ENCODE results near the gene MICAL2.

The MICAL2 gene, protein sequence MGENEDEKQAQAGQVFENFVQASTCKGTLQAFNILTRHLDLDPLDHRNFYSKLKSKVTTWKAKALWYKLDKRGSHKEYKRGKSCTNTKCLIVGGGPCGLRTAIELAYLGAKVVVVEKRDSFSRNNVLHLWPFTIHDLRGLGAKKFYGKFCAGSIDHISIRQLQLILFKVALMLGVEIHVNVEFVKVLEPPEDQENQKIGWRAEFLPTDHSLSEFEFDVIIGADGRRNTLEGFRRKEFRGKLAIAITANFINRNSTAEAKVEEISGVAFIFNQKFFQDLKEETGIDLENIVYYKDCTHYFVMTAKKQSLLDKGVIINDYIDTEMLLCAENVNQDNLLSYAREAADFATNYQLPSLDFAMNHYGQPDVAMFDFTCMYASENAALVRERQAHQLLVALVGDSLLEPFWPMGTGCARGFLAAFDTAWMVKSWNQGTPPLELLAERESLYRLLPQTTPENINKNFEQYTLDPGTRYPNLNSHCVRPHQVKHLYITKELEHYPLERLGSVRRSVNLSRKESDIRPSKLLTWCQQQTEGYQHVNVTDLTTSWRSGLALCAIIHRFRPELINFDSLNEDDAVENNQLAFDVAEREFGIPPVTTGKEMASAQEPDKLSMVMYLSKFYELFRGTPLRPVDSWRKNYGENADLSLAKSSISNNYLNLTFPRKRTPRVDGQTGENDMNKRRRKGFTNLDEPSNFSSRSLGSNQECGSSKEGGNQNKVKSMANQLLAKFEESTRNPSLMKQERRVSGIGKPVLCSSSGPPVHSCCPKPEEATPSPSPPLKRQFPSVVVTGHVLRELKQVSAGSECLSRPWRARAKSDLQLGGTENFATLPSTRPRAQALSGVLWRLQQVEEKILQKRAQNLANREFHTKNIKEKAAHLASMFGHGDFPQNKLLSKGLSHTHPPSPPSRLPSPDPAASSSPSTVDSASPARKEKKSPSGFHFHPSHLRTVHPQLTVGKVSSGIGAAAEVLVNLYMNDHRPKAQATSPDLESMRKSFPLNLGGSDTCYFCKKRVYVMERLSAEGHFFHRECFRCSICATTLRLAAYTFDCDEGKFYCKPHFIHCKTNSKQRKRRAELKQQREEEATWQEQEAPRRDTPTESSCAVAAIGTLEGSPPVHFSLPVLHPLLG

DNA sequence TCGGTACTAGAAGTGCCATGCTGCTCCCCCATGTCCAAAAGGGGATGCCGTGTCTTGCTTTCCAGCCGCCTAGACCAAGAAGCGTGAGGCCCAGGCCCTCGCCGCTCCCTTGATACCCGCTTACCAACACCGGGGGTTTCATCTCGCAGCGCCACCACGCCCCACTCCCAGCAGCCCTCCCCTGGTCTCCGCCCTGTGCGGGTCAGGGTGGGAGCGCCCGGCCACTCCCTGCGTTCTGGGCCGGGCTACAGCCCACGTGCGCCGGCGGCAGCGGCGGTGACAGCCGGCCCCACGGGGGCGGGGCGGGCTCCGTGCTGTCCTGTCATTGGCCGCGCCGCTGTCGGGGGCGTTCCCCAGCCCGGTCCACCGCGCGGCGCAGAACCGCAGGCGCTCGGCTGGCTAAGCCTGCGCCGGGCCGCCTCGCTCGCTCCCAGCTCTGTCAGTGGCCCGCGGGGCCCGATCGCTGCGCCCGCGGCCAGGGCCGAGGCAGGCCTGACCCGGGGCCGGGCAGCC lies at the start of gene MICAL2:
Gene MICAL2, plus strand, starts transcription at position 390 of the 513 bp plus-strand sequence. CDS start 51,566 bp downstream, outside the sequence.
- peaks cover 18% of the 10 kb centered on the region for H3K27me3 Mint-ChIP-seq
- H3K36me3 Mint-ChIP-seq: no peaks in the 10 kb centered on the region
- peak; percentile 96 for ATAC-seq (ENCODE audit: low read depth)
- H3K9me3 Mint-ChIP-seq: no peaks in the 10 kb centered on the region
- no peak within 1 kb of the TSS for H3K27ac Mint-ChIP-seq
- H3K4me1 Mint-ChIP-seq: peaks cover 4% of the 10 kb centered on the region
- H3K4me3 Mint-ChIP-seq: peak within 1 kb of the TSS; percentile 54
- peak; percentile 25 to 49 for DNase-seq (ENCODE audit: low spot score in 2 of 2)

GRCh38 chr11:12061851-12062560 lies 48.4 kb upstream of the MICAL2 start:
- no peak overlapping the region for H3K4me3 Mint-ChIP-seq
- no peak overlapping the region for H3K27ac Mint-ChIP-seq
- peaks cover 1% of the 10 kb centered on the region for H3K9me3 Mint-ChIP-seq
- DNase-seq (ENCODE audit: low spot score in 2 of 2) (no peak), ATAC-seq (ENCODE audit: low read depth) (no peak)
- peaks cover 11% of the 10 kb centered on the region for H3K27me3 Mint-ChIP-seq
- no peaks in the 10 kb centered on the region for H3K36me3 Mint-ChIP-seq
- H3K4me1 Mint-ChIP-seq: no peaks in the 10 kb centered on the region

DNA sequence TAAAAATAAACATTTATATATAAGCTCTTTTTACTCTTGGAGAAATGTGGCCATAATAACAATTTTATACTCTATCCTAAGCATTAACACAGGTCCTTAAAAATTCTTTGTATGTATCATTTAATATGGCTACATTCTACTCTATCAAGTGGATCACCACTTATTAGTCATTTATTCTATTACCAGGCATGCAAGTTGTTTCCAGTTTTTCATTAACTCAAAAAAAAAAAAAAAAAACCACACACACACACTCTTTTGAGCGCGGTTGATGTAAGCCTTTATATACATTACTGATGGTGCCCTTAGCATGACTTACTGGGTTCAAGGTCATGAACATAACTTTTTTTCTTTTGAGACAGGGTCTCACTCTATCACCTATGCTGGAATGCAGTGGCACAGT lies 47.1 kb upstream of the MICAL2 start:
- Mint-ChIP-seq H3K9me3 (no peaks in the 10 kb centered on the region), H3K27ac (no peak overlapping the region), H3K27me3 (peaks cover 15% of the 10 kb centered on the region), H3K36me3 (no peaks in the 10 kb centered on the region), H3K4me3 (no peak overlapping the region), H3K4me1 (no peaks in the 10 kb centered on the region)
- ATAC-seq (ENCODE audit: low read depth): no peak
- DNase-seq (ENCODE audit: low spot score in 2 of 2): no peak

- ATAC-seq (ENCODE audit: low read depth) (no peak), DNase-seq (ENCODE audit: low spot score in 2 of 2) (no peak)
- Mint-ChIP-seq H3K4me1 (no peaks in the 10 kb centered on the region), H3K4me3 (no peak overlapping the region), H3K27ac (no peak overlapping the region), H3K36me3 (no peaks in the 10 kb centered on the region), H3K9me3 (no peaks in the 10 kb centered on the region), H3K27me3 (peaks cover 15% of the 10 kb centered on the region)
Observed at GRCh38 chr11:12064136-12064953, 46.0 kb upstream of the MICAL2 start.

DNA sequence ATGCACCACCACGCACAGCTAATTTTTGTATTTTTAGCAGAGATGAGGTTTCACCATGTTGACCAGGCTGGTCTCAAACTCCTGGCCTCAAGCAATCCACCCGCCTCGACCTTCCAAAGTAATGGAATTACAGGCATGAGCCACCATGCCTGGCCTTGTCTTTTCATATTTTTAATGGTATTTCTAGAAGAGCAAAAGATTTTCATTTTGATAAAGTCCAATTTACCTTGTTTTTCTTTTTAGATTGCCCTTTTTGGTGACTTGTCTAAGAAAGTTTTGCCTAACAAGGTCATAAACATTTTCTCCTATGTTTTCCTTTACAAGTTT lies 45.5 kb upstream of the MICAL2 start:
- Mint-ChIP-seq H3K4me3 (no peak overlapping the region), H3K36me3 (no peaks in the 10 kb centered on the region)

DNA sequence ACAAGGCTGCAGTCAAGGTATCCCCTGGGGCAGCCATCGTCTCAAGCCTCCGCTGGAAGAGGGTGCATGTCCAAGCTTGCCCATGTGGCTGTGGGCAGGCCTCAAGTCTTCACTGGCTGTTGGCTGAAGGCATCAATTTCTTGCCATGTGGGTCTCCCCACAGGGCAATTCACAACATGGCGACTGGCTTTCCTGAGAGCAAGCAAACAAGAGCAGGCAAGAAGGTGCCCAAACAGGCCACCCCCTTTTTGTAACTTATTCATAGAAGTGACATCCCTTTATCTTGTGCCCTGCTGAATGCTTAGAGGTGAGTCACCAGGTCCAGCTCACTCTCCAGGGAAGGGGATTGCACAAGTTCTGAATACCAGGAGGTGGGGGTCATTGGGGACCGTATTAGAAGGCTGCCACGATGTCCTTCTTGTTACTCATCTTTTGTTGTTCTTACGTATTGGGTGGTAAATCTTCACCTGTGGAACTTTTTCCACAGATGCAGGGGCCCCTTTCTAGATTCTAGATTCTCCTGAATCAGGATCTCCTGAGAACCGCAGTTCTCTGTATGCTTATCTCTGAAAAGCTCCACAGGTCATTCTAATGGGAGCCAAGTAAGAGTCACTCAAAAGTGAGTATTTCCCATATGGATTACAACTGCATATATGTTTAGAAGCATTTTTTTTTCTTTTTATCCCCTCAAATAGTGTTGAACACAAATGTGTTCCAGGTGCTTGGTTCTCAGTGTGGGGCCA lies 44.2 kb upstream of the MICAL2 start:
- Mint-ChIP-seq H3K4me3 (no peak overlapping the region), H3K4me1 (no peaks in the 10 kb centered on the region), H3K27ac (no peak overlapping the region), H3K9me3 (no peaks in the 10 kb centered on the region), H3K27me3 (peaks cover 16% of the 10 kb centered on the region), H3K36me3 (no peaks in the 10 kb centered on the region)
- ATAC-seq (ENCODE audit: low read depth): no peak
- DNase-seq (ENCODE audit: low spot score in 2 of 2): no peak

More for the DNA sequence above, 45.5 kb upstream of the MICAL2 start:
- Mint-ChIP-seq H3K27me3 (peaks cover 17% of the 10 kb centered on the region), H3K4me1 (no peaks in the 10 kb centered on the region), H3K27ac (no peak overlapping the region), H3K9me3 (no peaks in the 10 kb centered on the region)
- DNase-seq (ENCODE audit: low spot score in 2 of 2): no peak
- ATAC-seq (ENCODE audit: low read depth): no peak

GRCh38 chr11:12066799-12067508 lies 43.4 kb upstream of the MICAL2 start:
- H3K4me1 Mint-ChIP-seq: no peaks in the 10 kb centered on the region
- H3K27ac Mint-ChIP-seq: no peak overlapping the region
- H3K36me3 Mint-ChIP-seq: no peaks in the 10 kb centered on the region
- H3K27me3 Mint-ChIP-seq: peaks cover 14% of the 10 kb centered on the region
- H3K9me3 Mint-ChIP-seq: no peaks in the 10 kb centered on the region
- no peak for DNase-seq (ENCODE audit: low spot score in 2 of 2)
- ATAC-seq (ENCODE audit: low read depth): no peak
- no peak overlapping the region for H3K4me3 Mint-ChIP-seq

GRCh38 chr11:12067796-12068357 lies 42.5 kb upstream of the MICAL2 start:
- H3K9me3 Mint-ChIP-seq: no peaks in the 10 kb centered on the region
- no peak overlapping the region for H3K4me3 Mint-ChIP-seq
- H3K4me1 Mint-ChIP-seq: no peaks in the 10 kb centered on the region
- DNase-seq (ENCODE audit: low spot score in 2 of 2): no peak
- no peak overlapping the region for H3K27ac Mint-ChIP-seq
- no peaks in the 10 kb centered on the region for H3K36me3 Mint-ChIP-seq
- ATAC-seq (ENCODE audit: low read depth): no peak
- peaks cover 11% of the 10 kb centered on the region for H3K27me3 Mint-ChIP-seq

DNA sequence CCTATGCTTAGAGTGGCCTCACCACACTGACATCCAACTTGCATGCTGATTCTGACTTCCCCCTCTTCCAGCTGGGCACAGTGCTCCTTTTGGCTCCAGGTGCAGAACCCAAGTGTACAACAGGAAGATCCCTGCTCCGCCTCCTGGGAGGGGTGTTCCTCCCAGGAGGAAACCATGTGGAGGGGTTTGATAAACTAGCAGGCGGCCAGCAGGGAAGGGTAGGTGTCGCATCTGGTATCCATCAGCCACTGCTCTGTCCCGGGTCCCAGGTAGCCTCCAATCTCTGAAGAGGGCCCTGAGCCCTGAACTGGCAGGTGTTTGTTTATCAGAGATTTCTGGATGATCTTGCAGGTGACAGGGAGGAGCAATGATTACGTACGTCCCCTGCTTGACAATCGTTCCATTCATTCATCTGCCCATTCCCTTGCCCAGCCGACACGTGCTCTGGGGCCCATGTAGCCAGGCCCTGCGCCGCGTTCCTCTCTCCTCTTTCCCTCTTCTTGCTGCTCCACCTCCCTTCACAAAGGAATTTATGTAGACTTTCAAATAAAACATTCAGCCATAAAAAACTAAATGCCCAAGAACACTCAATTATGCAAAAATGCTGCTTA lies 41.2 kb upstream of the MICAL2 start:
- no peaks in the 10 kb centered on the region for H3K4me1 Mint-ChIP-seq
- no peaks in the 10 kb centered on the region for H3K36me3 Mint-ChIP-seq
- H3K9me3 Mint-ChIP-seq: no peaks in the 10 kb centered on the region
- DNase-seq (ENCODE audit: low spot score in 2 of 2): no peak
- H3K27me3 Mint-ChIP-seq: peaks cover 16% of the 10 kb centered on the region
- H3K4me3 Mint-ChIP-seq: no peak overlapping the region
- no peak for ATAC-seq (ENCODE audit: low read depth)
- H3K27ac Mint-ChIP-seq: no peak overlapping the region

DNA sequence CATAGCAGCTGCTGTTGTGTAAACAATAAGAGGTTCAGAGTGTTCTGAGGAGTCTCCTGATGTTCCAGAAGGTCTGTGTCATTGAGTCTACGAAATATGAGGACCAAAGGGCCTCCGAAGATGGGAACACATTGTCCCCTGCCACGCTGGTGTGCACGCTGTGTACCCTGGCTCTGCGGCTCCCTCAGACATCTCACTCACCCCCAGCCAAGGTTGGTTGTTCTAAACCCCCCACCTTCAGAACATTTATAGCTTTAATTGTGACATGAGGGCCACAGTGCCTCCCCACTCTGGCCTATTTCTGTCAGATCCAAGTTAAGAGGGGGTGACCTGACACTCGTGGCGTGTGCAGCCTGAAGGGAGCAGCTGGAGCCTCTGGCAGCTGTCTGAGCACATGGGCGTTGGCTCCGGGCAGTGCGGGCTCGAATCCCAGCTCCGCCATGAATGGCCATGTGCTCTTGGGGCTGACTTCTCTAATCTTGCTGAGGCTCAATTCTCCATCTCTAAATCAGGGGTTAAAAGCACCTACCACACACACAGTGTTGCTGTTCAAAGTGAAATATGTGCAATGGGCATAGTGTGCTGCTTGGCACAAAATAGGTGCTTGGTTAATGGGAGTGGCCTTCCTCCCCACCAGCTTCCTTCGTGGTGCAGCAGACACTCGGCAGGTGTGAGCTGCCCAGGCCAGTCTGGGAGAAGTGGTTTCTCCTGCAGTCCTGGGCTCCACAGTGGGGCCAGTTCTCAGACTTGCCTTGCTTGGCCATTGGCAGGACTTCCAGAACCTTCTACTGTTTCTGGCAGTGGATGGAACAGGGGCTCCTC lies 39.7 kb upstream of the MICAL2 start:
- no peak overlapping the region for H3K27ac Mint-ChIP-seq
- no peak for ATAC-seq (ENCODE audit: low read depth)
- H3K9me3 Mint-ChIP-seq: no peaks in the 10 kb centered on the region

GRCh38 chr11:12071574-12071973 lies 38.8 kb upstream of the MICAL2 start:
- Mint-ChIP-seq H3K36me3 (no peaks in the 10 kb centered on the region), H3K9me3 (no peaks in the 10 kb centered on the region), H3K27me3 (peaks cover 19% of the 10 kb centered on the region), H3K4me3 (no peak overlapping the region), H3K27ac (no peak overlapping the region), H3K4me1 (no peaks in the 10 kb centered on the region)
- DNase-seq (ENCODE audit: low spot score in 2 of 2) (no peak), ATAC-seq (ENCODE audit: low read depth) (no peak)

More for the DNA sequence above, 39.7 kb upstream of the MICAL2 start:
- no peak for DNase-seq (ENCODE audit: low spot score in 2 of 2)
- no peaks in the 10 kb centered on the region for H3K4me1 Mint-ChIP-seq
- peaks cover 20% of the 10 kb centered on the region for H3K27me3 Mint-ChIP-seq
- H3K36me3 Mint-ChIP-seq: no peaks in the 10 kb centered on the region
- no peak overlapping the region for H3K4me3 Mint-ChIP-seq

All from memory B cell (primary cell).